ENCODE data around the gene CD2. TPM values are rescaled to one million over a fixed set of nuclear protein-coding genes. Genes with fewer than 3 reads are reported as not detected.
"Not testable (repeated sequence)": the region's sequence is repeated elsewhere in the genome, so short reads cannot be mapped to it uniquely, and the experiment has no call there.

CD2 gene
- total RNA-seq, 6 experiments from 2014 or later = 0.13 to 1.5 (median 0.66) TPM

DNA sequence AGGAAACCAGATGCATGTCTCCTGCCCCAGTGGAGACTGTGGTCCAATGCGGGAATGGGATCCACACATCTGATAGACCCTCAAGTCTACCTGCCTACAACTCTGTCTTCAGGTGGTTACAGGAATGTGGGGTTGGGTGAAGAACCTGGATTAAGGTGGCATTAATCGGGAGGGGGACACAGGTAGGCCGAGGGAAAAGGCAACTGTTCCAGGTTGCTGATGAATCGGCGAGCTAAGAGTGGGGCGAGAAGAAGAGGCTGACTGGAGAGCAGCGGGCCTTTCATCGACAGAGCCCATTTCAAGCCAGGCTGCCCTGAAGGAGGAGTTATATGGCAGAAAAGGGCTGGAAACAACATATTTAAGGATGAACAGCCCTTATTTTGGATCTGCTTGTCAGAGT, 836 bp downstream of the CD2 start:
- Histone ChIP-seq H3K27me3 (no peaks in the 10 kb centered on the region), H3K36me3 (no peaks in the 10 kb centered on the region), H3K4me1 (no peaks in the 10 kb centered on the region), H3K4me3 (peak overlapping the region in 1 of 3 donors; percentile 13), H3K9me3 (no peaks in the 10 kb centered on the region), H3K27ac (no peak overlapping the region)
- no peak for TF ChIP-seq POLR2A (IDR thresholded peaks at IDR 0.05)
- TF ChIP-seq, protein P1, sequence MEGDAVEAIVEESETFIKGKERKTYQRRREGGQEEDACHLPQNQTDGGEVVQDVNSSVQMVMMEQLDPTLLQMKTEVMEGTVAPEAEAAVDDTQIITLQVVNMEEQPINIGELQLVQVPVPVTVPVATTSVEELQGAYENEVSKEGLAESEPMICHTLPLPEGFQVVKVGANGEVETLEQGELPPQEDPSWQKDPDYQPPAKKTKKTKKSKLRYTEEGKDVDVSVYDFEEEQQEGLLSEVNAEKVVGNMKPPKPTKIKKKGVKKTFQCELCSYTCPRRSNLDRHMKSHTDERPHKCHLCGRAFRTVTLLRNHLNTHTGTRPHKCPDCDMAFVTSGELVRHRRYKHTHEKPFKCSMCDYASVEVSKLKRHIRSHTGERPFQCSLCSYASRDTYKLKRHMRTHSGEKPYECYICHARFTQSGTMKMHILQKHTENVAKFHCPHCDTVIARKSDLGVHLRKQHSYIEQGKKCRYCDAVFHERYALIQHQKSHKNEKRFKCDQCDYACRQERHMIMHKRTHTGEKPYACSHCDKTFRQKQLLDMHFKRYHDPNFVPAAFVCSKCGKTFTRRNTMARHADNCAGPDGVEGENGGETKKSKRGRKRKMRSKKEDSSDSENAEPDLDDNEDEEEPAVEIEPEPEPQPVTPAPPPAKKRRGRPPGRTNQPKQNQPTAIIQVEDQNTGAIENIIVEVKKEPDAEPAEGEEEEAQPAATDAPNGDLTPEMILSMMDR (IDR thresholded peaks at IDR 0.05) = no peak
- intact Hi-C loops (cut with DNase I) = no loop called here
- ATAC-seq (no peak), DNase-seq (no peak)
- WGBS (ENCODE audit: insufficient coverage, low coverage, low lambda C conversion rate, missing lambda C conversion rate) = 75% methylated on average over 7 of the region's 8 CpGs

DNA sequence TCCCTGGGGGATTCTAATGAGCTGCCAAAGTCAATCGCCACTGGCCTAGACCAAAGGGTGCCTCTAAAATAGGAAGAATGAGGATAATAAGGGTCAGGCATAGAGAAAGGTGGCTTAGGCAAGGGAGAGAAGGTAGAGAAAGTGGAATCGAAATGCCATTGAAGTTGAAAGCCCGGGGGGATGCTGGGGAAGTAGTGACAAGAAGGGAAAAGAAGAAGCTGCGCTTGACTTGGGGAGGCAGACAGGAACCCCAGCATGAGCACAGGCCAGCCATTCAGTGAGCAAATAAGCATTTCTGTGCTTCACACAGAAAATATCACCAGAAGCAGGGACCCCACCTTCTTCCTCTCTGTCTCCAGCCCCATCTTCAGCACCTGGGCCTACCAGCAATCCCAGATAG, 1.5 kb downstream of the CD2 start:
- no peak for ATAC-seq
- Histone ChIP-seq H3K4me1 (no peaks in the 10 kb centered on the region), H3K36me3 (no peaks in the 10 kb centered on the region), H3K4me3 (peak overlapping the region in 1 of 3 donors; percentile 13), H3K27ac (no peak overlapping the region), H3K9me3 (no peaks in the 10 kb centered on the region), H3K27me3 (no peaks in the 10 kb centered on the region)
- TF ChIP-seq, protein P1 (IDR thresholded peaks at IDR 0.05) = no peak
- no peak for TF ChIP-seq POLR2A (IDR thresholded peaks at IDR 0.05)
- no peak for DNase-seq
- intact Hi-C loops (cut with DNase I) = no loop called here
- WGBS (ENCODE audit: insufficient coverage, low coverage, low lambda C conversion rate, missing lambda C conversion rate) = 55% methylated on average over 2 of the region's 4 CpGs

DNA sequence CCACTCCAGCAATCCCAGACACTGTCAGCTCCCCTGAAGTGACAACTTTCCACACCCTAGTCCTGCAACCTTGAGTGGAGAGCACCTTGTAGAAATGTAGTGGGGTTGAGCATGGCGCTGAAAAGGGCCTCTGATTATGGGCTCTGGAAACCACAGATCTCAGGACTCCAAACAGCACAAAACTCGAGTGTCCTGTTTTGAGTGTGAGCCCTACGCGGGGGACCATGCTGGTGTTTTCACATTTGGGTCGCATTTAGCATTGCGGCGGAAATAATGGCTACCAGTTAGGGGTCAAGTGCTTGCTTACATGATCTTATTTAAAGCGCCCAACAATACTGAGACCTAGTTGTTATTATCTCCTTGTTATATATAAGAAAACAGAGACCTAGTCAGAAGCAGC, 1.9 kb downstream of the CD2 start:
- H3K9me3 ChIP-seq; ATAC-seq; H3K4me3 ChIP-seq; H3K27me3 ChIP-seq; H3K36me3 ChIP-seq; H3K27ac ChIP-seq; DNase-seq; H3K4me1 ChIP-seq; intact Hi-C loops (cut with DNase I): not testable (repeated sequence)
- 89% methylated on average over 6 of the region's 8 CpGs for WGBS (ENCODE audit: insufficient coverage, low coverage, low lambda C conversion rate, missing lambda C conversion rate)

DNA sequence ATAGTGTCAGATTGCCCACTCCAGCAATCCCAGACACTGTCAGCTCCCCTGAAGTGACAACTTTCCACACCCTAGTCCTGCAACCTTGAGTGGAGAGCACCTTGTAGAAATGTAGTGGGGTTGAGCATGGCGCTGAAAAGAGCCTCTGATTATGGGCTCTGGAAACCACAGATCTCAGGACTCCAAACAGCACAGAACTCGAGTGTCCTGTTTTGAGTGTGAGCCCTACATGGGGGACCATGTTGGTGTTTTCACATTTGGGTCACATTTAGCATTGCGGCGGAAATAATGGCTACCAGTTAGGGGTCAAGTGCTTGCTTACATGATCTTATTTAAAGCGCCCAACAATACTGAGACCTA, 4.2 kb downstream of the CD2 start:
- H3K4me1 ChIP-seq; H3K27ac ChIP-seq; H3K36me3 ChIP-seq; H3K4me3 ChIP-seq; H3K27me3 ChIP-seq; H3K9me3 ChIP-seq; DNase-seq; intact Hi-C loops (cut with DNase I); ATAC-seq: not testable (repeated sequence)
- WGBS (ENCODE audit: insufficient coverage, low coverage, low lambda C conversion rate, missing lambda C conversion rate) = 60% methylated on average over 1 of the region's 5 CpGs

DNA sequence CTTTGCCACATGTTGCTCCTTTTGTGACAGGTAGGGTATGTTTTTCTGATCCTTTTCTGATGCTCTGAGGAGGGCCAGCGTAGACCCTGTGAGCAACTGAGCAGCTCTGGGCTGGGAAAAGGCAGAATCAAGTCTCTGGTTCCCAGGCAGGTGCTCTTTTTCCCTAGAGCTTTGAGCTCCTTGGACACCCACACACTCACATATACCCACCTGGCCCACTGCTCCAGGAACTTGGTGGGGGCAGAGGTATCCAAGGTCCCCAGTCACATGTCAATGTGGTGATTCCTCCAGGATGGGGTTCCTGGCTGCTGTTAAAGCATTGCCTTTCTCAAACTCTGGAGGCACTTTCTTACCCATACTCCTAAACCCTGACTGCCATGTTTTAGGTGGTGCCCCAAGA, 5.4 kb downstream of the CD2 start:
- H3K36me3 ChIP-seq = no peaks in the 10 kb centered on the region
- no CpG with 5 or more reads among the region's 1 CpG for WGBS (ENCODE audit: insufficient coverage, low coverage, low lambda C conversion rate, missing lambda C conversion rate)
- no peaks in the 10 kb centered on the region for H3K9me3 ChIP-seq
- DNase-seq (no peak), ATAC-seq (no peak)
- intact Hi-C loops (cut with DNase I) = no loop called here
- peaks cover 0 to 9% (median 0%) of the 10 kb centered on the region in 4 donors for H3K4me1 ChIP-seq
- no peaks in the 10 kb centered on the region for H3K27me3 ChIP-seq
- H3K4me3 ChIP-seq = no peak overlapping the region
- no peak overlapping the region for H3K27ac ChIP-seq
- TF ChIP-seq, protein P1 (IDR thresholded peaks at IDR 0.05) = no peak
- TF ChIP-seq POLR2A (IDR thresholded peaks at IDR 0.05) = no peak

DNA sequence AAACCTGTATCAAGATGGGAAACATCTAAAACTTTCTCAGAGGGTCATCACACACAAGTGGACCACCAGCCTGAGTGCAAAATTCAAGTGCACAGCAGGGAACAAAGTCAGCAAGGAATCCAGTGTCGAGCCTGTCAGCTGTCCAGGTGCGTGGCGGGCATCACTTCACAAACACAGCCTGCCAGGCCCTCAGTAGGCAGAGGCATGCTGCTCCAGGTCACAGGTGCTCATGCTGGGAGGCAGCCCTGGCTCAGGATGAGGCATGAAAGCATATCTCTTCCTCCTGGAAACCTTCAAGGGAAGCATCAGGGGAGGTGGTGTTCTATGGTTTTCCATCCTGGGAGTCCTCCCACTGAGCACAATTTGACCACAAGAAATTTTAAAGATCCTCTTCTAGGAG, 6.3 kb downstream of the CD2 start:
- H3K27ac ChIP-seq = no peak overlapping the region
- DNase-seq (no peak), ATAC-seq (no peak)
- H3K36me3 ChIP-seq = no peaks in the 10 kb centered on the region
- intact Hi-C loops (cut with DNase I) = no loop called here
- peaks cover 0 to 9% (median 0%) of the 10 kb centered on the region in 4 donors for H3K4me1 ChIP-seq
- no CpG with 5 or more reads among the region's 3 CpGs for WGBS (ENCODE audit: insufficient coverage, low coverage, low lambda C conversion rate, missing lambda C conversion rate)
- H3K9me3 ChIP-seq = no peaks in the 10 kb centered on the region
- TF ChIP-seq, protein P1 (IDR thresholded peaks at IDR 0.05) = no peak
- no peak for TF ChIP-seq POLR2A (IDR thresholded peaks at IDR 0.05)
- no peaks in the 10 kb centered on the region for H3K27me3 ChIP-seq
- H3K4me3 ChIP-seq = no peak overlapping the region
